ENCODE measurements around the gene SLC25A27.
A peak's percentile ranks its signal among the peaks of the same experiment; 100 is the strongest.

SLC25A27 gene

DNA sequence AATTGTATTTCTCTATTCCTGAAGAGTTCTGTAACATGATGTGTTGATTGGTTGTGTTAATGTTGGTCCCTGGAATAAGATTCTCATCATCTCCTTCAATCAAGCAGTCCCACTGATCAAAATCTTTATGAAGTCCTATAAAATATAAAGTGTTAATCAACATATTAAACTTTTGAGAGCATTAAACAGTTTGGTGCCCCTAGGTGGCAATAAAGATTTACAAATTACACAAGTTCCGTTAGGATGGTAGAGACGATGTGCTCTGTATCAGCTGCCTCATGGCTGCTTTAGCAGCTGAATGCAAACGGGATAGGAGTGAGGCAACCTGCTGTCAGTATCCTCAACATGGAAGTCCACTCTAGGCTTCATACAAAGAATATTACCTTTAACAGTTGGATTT, 51.8 kb downstream of the SLC25A27 start:
- no peak overlapping the region for H3K4me3 ChIP-seq (ENCODE audit: low read length)
- DNase-seq (ENCODE audit: low read depth) = peak; percentile 22
- TF ChIP-seq, protein P1, sequence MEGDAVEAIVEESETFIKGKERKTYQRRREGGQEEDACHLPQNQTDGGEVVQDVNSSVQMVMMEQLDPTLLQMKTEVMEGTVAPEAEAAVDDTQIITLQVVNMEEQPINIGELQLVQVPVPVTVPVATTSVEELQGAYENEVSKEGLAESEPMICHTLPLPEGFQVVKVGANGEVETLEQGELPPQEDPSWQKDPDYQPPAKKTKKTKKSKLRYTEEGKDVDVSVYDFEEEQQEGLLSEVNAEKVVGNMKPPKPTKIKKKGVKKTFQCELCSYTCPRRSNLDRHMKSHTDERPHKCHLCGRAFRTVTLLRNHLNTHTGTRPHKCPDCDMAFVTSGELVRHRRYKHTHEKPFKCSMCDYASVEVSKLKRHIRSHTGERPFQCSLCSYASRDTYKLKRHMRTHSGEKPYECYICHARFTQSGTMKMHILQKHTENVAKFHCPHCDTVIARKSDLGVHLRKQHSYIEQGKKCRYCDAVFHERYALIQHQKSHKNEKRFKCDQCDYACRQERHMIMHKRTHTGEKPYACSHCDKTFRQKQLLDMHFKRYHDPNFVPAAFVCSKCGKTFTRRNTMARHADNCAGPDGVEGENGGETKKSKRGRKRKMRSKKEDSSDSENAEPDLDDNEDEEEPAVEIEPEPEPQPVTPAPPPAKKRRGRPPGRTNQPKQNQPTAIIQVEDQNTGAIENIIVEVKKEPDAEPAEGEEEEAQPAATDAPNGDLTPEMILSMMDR (conservative IDR thresholded peaks at IDR 0.05; ENCODE audit: low read depth, low read length) = peak; percentile 26

DNA sequence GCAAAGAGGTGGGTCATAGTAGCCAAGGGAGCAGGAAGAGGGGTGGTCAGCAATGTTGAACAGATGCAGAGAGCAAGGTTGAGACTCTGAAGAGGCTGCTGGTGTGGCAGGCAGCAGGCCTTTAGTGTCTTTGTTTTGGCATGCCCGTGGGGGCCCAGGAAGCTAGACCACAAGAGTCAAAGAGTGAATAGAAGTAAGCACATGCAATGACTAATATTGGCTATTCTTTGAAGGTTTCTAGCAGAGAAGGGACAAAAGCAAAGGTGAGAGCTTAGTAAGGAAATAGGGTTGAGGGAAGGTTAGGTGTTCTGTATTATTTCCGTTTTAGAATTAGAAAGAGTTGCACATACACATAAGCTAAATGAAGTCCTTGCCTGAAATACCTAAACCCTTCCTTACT, 53.7 kb downstream of the SLC25A27 start:
- DNase-seq (ENCODE audit: low read depth) = no peak
- TF ChIP-seq, protein P1 (conservative IDR thresholded peaks at IDR 0.05; ENCODE audit: low read depth, low read length) = no peak

DNA sequence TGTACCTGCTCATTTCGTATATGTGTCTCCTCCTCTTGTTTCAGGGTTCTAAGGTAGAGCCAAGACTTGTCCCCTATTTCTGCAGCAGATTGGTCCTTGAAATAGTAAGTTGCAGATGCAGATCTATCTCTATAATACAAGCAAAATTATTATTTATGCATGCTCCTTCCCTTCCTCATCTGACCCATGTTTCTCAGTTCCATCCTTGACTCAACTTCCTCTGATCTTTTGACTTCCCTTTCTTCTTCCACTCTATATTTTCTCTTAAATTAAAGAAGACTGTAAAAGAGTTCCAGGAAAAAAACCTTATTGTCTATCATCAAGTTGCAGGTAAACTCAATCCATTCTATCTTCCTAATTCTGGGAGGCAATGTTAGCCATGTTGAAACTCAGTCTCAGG, 58.7 kb downstream of the SLC25A27 start:
- no peak overlapping the region for H3K4me3 ChIP-seq (ENCODE audit: low read length)
- no peak for DNase-seq (ENCODE audit: low read depth)
- TF ChIP-seq, protein P1 (conservative IDR thresholded peaks at IDR 0.05; ENCODE audit: low read depth, low read length) = no peak

More for the DNA sequence above, 53.7 kb downstream of the SLC25A27 start:
- H3K4me3 ChIP-seq (ENCODE audit: low read length) = no peak overlapping the region

DNA sequence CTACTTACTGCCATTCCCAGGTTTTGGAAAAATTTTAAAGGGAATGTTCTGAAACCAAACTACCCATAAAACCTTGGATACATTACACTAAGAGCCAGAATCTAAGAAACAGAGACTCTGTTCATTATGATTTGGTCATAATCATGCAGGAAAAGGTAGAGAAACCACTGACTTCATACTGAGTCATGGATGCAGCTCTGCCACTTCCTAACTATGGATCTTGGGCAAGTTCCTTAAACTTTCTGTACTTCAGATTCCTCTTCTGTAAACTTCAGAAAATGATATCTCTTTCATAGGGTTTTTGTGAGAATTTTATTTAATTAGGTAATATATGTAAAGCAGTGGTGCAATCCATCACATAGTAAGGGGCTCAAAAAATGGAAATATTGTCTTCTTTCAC, 62.4 kb downstream of the SLC25A27 start:
- TF ChIP-seq, protein P1 (conservative IDR thresholded peaks at IDR 0.05; ENCODE audit: low read depth, low read length) = no peak
- no peak overlapping the region for H3K4me3 ChIP-seq (ENCODE audit: low read length)
- DNase-seq (ENCODE audit: low read depth) = no peak

DNA sequence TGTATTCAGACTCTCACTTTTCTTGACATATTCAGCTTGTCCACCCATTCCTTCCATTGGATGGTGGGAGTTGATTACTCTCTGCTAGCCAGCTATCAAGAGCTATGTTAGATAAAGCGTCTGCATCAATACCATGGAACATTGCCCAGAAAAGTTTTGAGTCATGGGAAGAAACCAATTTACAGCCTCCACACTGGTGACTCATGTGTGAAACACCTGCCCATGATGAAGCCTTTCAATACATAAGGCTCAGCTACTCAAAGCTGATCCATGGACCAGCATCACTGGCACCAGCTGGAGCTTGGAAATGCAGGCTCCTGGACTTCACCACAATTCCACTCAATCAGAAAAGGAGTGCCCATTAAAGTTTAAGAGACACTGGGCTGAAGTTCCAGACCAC, 66.3 kb downstream of the SLC25A27 start:
- peak; percentile 69 for DNase-seq (ENCODE audit: low read depth)
- TF ChIP-seq, protein P1 (conservative IDR thresholded peaks at IDR 0.05; ENCODE audit: low read depth, low read length) = no peak
- no peak overlapping the region for H3K4me3 ChIP-seq (ENCODE audit: low read length)

DNA sequence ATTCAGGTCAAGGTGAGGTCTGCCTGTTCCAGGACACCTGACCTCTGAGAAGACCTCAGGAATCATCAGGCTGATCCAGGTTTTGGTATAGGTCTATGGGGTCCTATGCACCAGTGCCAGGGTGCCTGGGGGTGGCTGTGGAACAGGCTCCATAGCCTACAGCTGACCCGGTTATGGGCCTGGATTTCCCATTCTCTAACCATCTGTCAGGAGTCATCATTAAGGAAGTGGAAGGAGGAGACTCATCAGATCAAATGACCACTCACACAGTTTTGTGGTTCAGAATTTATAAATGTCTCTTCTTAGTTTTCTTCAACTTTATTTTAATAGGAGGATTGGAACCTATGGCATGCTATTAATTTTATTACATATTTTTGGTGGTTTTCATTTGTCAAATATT, 67.6 kb downstream of the SLC25A27 start:
- H3K4me3 ChIP-seq (ENCODE audit: low read length) = no peak overlapping the region
- TF ChIP-seq, protein P1 (conservative IDR thresholded peaks at IDR 0.05; ENCODE audit: low read depth, low read length) = no peak
- DNase-seq (ENCODE audit: low read depth) = no peak
